ENCODE results near the gene SOCS3.

The SOCS3 gene

GRCh38 chr17:78359997-78360370 is at the start of gene SOCS3:
TSS of gene SOCS3 (minus strand) at chr17:78360077. CDS start at chr17:78359095, 982 bp downstream.
- no peak for DNase-seq

- DNase-seq: no peak
These were observed 49.5 kb upstream of the SOCS3 start for GRCh38 chr17:78409191-78409928.

GRCh38 chr17:78408476-78409050 is 48.7 kb upstream of the SOCS3 start:
- DNase-seq: no peak

GRCh38 chr17:78407387-78408000 is 47.6 kb upstream of the SOCS3 start:
- DNase-seq: no peak

- no peak for DNase-seq
These were observed 47.0 kb upstream of the SOCS3 start for GRCh38 chr17:78406920-78407319.

GRCh38 chr17:78406396-78406795 is 46.5 kb upstream of the SOCS3 start:
- no peak for DNase-seq

- no peak for DNase-seq
These were observed 43.9 kb upstream of the SOCS3 start for GRCh38 chr17:78403822-78404221.

- DNase-seq: no peak
These were observed 42.0 kb upstream of the SOCS3 start for GRCh38 chr17:78401891-78402290.

GRCh38 chr17:78401246-78401645 is 41.4 kb upstream of the SOCS3 start:
- DNase-seq: no peak

- DNase-seq: no peak
These were observed 40.8 kb upstream of the SOCS3 start for GRCh38 chr17:78400581-78401240.

GRCh38 chr17:78399693-78400144 is 39.8 kb upstream of the SOCS3 start:
- DNase-seq: no peak

GRCh38 chr17:78399028-78399692 is 39.3 kb upstream of the SOCS3 start:
- DNase-seq: no peak

- no peak for DNase-seq
These were observed 38.5 kb upstream of the SOCS3 start for GRCh38 chr17:78398390-78398789.

GRCh38 chr17:78397681-78398101 is 37.8 kb upstream of the SOCS3 start:
- DNase-seq: no peak

GRCh38 chr17:78396441-78397337 is 36.8 kb upstream of the SOCS3 start:
- no peak for DNase-seq

GRCh38 chr17:78395155-78395554 is 35.3 kb upstream of the SOCS3 start:
- DNase-seq: no peak

- no peak for DNase-seq
These were observed 34.3 kb upstream of the SOCS3 start for GRCh38 chr17:78394209-78394608.

- DNase-seq: no peak
These were observed 33.7 kb upstream of the SOCS3 start for GRCh38 chr17:78393575-78393974.

GRCh38 chr17:78392295-78392694 is 32.4 kb upstream of the SOCS3 start:
- DNase-seq: no peak

GRCh38 chr17:78391843-78392242 is 32.0 kb upstream of the SOCS3 start:
- DNase-seq: no peak

- no peak for DNase-seq
These were observed 31.2 kb upstream of the SOCS3 start for GRCh38 chr17:78391051-78391431.

Data from cerebellar nuclear complex (tissue), 1 donor.